IgD-negative memory B cell (primary cell): ENCODE results near the gene PAOX. TPM values are rescaled to one million over a fixed set of nuclear protein-coding genes. Genes with fewer than 3 reads are reported as not detected.
"Not testable (repeated sequence)": the region's sequence is repeated elsewhere in the genome, so short reads cannot be mapped to it uniquely, and the experiment has no call there.

ENCODE experiments used
- H3K27ac Mint-ChIP-seq, 3 donors: one replicate each; pipeline ENCODE4 v1.8.0; 2020 to 2022; ENCODE audit warnings: mild to moderate bottlenecking in 3 of 3, mixed read lengths in 3 of 3, moderate library complexity in 1 of 3
- H3K27me3 Mint-ChIP-seq: one replicate; pipeline ENCODE4 v1.8.0; 2021; ENCODE audit warnings: mixed read lengths
- H3K36me3 Mint-ChIP-seq: one replicate; pipeline ENCODE4 v1.8.0; 2020; ENCODE audit warnings: mild to moderate bottlenecking, mixed read lengths
- H3K4me1 Mint-ChIP-seq, 3 donors: one replicate each; pipeline ENCODE4 v1.8.0; 2020 to 2022; ENCODE audit warnings: mixed read lengths in 3 of 3, mild to moderate bottlenecking in 1 of 3
- H3K4me3 Mint-ChIP-seq, 4 donors: one replicate each; pipeline ENCODE4 v1.8.0; 2020 to 2022; ENCODE audit warnings: mild to moderate bottlenecking in 4 of 4, mixed read lengths in 4 of 4, moderate library complexity in 3 of 4
- H3K9me3 Mint-ChIP-seq, 3 donors: one replicate each; pipeline ENCODE4 v1.8.0; 2020 to 2021; ENCODE audit warnings: mixed read lengths in 3 of 3, mild to moderate bottlenecking in 1 of 3
- polyA plus RNA-seq: library from polyadenylated mRNA; unstranded; fragments of 300-500 nt; fragmentation: Illumina TruSeq; gene quantifications from one replicate; pipeline ENCODE4 v1.2.3, GENCODE V29; 2021

PAOX gene
- polyA plus RNA-seq, 1 donor from 2014 or later: 55.4 TPM

DNA sequence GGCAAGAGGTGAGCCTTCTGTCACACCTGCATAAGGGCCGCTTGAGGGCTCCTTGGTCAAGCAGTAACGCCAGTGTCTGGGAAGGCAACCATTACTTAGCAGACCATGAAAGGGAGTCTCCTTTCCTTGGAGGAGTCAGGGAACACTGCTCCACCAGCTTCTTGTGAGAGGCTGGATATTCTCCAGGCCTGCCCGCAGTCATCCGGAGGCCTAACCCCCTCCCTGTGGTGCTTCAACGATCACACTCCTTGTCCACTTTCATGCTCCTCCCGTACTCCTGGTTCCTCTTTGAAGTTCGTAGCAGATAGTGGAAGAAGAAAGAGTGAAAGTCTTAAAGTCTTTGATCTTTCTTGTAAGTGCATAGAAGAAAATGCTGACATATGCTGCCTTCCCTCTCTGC, 11.6 kb upstream of the PAOX start:
- not testable (repeated sequence) for H3K4me1 Mint-ChIP-seq, H3K27ac Mint-ChIP-seq, H3K9me3 Mint-ChIP-seq, H3K36me3 Mint-ChIP-seq, H3K27me3 Mint-ChIP-seq, H3K4me3 Mint-ChIP-seq

- peaks cover 0 to 3% (median 0%) of the 10 kb centered on the region in 3 donors for H3K4me1 Mint-ChIP-seq
- no peak overlapping the region for H3K4me3 Mint-ChIP-seq
- peaks cover 2% of the 10 kb centered on the region for H3K36me3 Mint-ChIP-seq
- H3K27ac Mint-ChIP-seq: no peak overlapping the region
- no peaks in the 10 kb centered on the region for H3K27me3 Mint-ChIP-seq
- no peaks in the 10 kb centered on the region for H3K9me3 Mint-ChIP-seq
Measured at GRCh38 chr10:133368153-133368552, 10.9 kb upstream of the PAOX start.

DNA sequence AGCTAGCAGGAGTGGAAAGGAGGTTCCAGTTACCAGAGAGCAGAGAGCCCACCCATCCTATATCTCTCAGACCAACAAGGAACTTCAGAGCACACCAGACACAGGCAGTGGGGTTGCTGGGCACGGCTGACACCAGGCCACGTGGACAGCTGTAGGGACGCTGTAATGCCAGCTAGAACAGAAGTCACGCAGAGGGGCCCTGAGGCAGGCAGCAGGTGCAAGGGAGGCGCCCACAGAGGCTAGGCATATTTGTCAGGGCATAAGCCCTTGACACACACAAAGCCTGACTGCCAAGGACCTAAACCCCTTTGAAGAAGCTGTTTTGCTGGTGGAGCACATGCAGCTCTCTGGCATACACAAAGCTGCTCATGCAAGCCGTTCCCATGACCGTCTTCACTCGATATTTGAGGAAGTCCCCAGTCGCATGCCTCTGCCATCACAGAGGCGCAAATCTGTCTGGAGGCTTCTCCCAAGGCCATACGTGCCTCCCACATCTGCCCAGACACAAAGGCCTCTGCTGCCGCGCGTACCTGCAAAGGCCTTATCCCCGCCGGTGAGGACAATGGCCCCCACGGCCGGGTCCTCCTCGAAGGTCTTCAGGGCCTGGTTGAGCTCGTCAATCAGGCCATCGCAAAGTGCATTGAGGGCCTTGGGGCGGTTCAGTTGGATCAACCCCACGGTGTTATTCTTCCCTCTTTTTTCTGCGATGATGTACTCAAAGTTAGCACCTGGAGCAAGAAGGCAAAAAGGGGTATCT, 8.9 kb upstream of the PAOX start:
- Mint-ChIP-seq H3K9me3 (no peaks in the 10 kb centered on the region), H3K4me1 (peaks cover 3 to 10% (median 4%) of the 10 kb centered on the region in 3 donors), H3K4me3 (peak overlapping the region in 3 of 4 donors; percentile 23 to 82 (median 60)), H3K27me3 (no peaks in the 10 kb centered on the region), H3K27ac (peak overlapping the region in 1 of 3 donors; percentile 53), H3K36me3 (no peaks in the 10 kb centered on the region)

DNA sequence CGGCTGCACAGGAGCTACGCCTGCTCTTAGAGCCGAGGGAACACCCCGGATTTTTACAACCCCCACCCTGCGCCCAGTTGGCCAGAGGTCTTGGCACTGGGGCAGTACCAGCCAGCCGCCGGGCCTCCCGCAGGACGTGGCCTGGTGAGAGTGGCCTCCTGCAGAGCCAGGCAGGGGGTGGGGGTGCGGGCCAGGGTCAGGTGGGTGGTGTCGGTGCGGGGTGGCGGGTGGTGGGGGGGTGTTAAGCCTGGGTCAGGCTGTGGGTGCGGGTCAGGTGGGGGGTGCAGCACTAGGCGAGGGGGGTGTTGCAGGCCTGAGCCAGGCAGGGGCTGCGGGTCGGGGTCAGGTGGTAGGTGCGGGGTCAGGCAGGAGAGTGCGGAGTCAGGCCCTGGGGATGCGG, 6.6 kb upstream of the PAOX start:
- Mint-ChIP-seq H3K27ac (no peak overlapping the region), H3K36me3 (no peaks in the 10 kb centered on the region), H3K4me1 (peaks cover 3 to 11% (median 8%) of the 10 kb centered on the region in 3 donors), H3K27me3 (no peaks in the 10 kb centered on the region), H3K4me3 (peak overlapping the region in 3 of 4 donors; percentile 71 to 85 (median 84)), H3K9me3 (no peaks in the 10 kb centered on the region)

- Mint-ChIP-seq H3K27ac (peak within 1 kb of the TSS; percentile 20 to 91 (median 68)), H3K4me3 (peak within 1 kb of the TSS; percentile 81 to 94 (median 83)), H3K4me1 (peaks cover 3 to 11% (median 11%) of the 10 kb centered on the region in 3 donors), H3K27me3 (no peaks in the 10 kb centered on the region), H3K36me3 (no peaks in the 10 kb centered on the region), H3K9me3 (no peaks in the 10 kb centered on the region)
Measured at GRCh38 chr10:133373174-133374090, 5.6 kb upstream of the PAOX start, which contains the start of gene ECHS1. Gene ECHS1 (minus strand): TSS chr10:133373354. CDS start chr10:133373333, 21 bp downstream.

DNA sequence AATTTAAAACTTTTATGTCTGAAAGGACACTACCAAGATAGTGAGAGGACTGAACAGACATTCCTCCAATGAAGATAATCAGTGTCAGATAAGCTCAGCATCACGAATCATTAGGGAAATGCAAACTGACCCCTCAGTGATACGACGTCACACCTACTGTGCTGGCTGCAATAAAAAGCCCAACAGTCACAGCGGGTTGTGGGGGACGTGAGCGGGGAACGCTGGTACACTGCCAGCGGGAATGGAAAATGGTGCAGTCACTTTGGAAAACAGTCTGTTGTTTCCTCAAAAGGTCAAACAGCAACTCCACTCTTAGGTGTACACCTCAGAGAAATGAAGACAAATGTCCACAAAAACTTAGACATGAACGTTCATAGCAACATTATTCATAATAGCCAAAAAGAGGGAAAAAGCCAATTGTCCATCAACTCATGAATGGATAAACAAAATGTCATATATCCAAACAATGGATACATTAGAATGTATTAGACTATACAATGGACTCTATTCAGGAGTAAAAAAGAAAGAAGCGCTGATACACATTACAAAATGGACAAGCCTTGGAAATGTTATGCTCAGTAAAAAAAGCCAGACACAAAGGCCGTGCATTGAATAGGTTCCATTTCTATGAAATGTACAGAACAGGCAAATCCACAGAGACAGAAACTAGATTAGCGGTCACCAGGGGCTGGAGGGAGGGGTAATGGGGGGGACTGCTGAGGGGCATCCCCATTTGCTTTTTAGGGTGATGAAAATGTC, 3.5 kb upstream of the PAOX start:
- H3K36me3 Mint-ChIP-seq: no peaks in the 10 kb centered on the region
- H3K4me1 Mint-ChIP-seq: peaks cover 5 to 16% (median 13%) of the 10 kb centered on the region in 3 donors
- no peaks in the 10 kb centered on the region for H3K27me3 Mint-ChIP-seq
- H3K4me3 Mint-ChIP-seq: peak overlapping the region in 2 of 4 donors; percentile 69 to 77
- H3K9me3 Mint-ChIP-seq: no peaks in the 10 kb centered on the region
- peak overlapping the region in 1 of 3 donors; percentile 68 for H3K27ac Mint-ChIP-seq

- not testable (repeated sequence) for H3K27me3 Mint-ChIP-seq, H3K9me3 Mint-ChIP-seq, H3K36me3 Mint-ChIP-seq
- Mint-ChIP-seq H3K4me1 (peaks cover 10 to 17% (median 17%) of the 10 kb centered on the region in 3 donors), H3K27ac (peak overlapping the region in 2 of 3 donors; percentile 43 to 74), H3K4me3 (peak overlapping the region in 3 of 4 donors; percentile 34 to 74 (median 69))
Measured at GRCh38 chr10:133376183-133376582, 2.9 kb upstream of the PAOX start.

DNA sequence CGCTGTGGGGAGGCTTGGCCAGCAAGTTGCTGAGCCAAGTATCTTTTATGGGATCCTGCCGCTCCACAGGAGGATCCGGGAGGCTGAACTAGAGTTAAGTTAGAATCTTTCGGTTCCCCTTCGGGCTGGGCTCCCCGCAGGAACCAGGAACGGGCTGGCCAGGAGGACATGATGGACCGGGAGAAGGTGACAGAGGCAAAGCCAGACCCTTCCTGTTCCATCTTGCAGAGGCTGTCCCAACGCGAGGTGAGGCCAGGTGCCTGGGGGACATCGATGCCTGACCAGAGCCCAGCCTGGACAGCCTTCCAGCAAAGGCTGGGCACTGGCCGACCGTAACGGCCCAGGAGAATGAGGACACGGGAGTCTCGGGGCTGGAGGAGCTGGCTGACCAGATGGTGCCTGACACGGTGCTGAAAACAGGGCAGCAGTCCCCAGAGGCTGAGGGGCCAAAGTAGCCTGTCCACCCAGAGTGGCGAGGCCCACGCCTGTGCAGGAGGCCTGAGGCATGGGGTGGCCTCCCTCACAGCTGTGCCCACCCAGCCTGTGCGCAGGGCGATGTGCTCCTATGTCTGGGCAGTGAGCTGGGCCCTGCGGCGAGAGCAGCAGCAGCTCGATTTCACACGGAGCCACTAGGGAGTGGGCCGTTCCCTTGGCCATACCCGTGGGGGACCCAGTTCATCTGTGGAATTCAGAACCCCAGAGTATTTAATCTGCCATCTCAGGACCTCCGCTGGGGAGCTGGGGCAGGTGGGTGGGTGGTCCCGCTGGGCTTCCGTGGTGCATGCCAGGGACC, 1.8 kb upstream of the PAOX start:
- Mint-ChIP-seq H3K4me3 (peak overlapping the region; percentile 58 to 78 (median 74)), H3K27me3 (no peaks in the 10 kb centered on the region), H3K9me3 (no peaks in the 10 kb centered on the region), H3K27ac (peak overlapping the region in 1 of 3 donors; percentile 70), H3K4me1 (peaks cover 16 to 24% (median 21%) of the 10 kb centered on the region in 3 donors), H3K36me3 (no peaks in the 10 kb centered on the region)

DNA sequence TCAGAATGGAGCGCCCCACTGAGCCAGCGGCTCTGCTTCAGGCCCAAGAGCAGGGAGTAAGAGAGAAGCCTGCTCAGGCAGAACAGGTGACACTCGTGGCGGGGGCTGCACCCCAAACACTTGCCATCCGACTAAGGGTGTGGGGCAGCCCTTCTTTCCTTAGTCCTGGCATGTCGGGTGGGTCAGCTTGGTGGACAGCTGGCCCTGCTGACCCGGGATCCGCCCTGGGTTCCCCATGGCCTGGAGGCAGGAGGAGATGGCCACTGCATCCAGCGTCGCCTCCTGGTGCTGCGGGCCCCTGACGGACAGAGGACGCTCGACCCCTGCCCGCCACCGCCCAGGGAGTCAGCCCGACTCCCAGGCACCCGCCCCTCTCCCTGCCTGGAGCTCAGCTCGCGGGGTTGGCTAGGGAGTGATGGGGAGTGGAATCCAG, 1.2 kb upstream of the PAOX start:
- peak overlapping the region in 2 of 3 donors; percentile 70 to 77 for H3K27ac Mint-ChIP-seq
- peak overlapping the region; percentile 69 to 94 (median 90) for H3K4me3 Mint-ChIP-seq
- H3K36me3 Mint-ChIP-seq: no peaks in the 10 kb centered on the region
- H3K4me1 Mint-ChIP-seq: peaks cover 16 to 24% (median 23%) of the 10 kb centered on the region in 3 donors
- H3K9me3 Mint-ChIP-seq: no peaks in the 10 kb centered on the region
- H3K27me3 Mint-ChIP-seq: no peaks in the 10 kb centered on the region

DNA sequence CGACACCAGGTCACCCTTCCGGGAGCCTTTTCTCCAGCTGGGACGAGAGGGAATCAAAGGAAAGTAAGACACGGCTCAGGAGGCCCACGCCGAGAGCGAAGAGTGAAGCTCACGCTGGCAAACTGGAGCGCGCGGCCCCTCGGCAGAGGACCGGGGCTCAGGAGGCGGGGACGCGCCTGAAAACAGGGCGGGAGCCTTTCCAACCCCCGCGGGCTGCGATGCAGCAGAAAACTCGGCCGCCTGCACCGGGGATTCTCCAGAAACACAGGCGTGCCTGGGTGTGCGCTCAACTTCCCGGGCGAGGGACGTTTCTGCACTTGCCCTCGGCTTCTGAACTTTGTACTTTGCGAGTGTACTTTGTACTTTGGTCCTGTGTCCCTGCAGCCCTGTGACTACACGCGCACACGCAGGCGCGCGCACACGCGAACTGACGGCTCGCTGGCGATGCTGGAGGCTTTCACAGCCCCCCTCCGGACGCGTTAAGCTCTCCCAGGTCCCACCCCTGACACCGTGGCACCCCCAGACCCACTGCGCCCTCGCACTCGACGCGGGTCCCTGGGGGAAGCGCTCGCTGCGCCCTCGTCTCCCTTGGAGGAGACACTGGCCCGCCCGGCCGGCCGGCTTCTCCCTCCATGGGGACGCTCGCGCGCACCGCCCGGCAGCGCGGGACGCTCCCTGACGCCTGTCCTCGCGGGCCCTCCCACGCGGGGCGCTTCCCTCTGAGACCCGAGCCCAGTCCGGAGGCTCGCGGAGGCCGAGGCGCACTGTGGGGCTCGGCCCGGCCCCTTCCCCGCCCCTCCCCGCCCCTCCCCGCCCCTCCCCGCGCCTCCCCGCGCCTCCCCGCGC, 588 bp upstream of the PAOX start:
- H3K4me3 Mint-ChIP-seq: peak overlapping the region; percentile 69 to 94 (median 90)
- no peaks in the 10 kb centered on the region for H3K36me3 Mint-ChIP-seq
- peak overlapping the region; percentile 31 to 77 (median 70) for H3K27ac Mint-ChIP-seq
- H3K9me3 Mint-ChIP-seq: no peaks in the 10 kb centered on the region
- peaks cover 16 to 24% (median 23%) of the 10 kb centered on the region in 3 donors for H3K4me1 Mint-ChIP-seq
- no peaks in the 10 kb centered on the region for H3K27me3 Mint-ChIP-seq

DNA sequence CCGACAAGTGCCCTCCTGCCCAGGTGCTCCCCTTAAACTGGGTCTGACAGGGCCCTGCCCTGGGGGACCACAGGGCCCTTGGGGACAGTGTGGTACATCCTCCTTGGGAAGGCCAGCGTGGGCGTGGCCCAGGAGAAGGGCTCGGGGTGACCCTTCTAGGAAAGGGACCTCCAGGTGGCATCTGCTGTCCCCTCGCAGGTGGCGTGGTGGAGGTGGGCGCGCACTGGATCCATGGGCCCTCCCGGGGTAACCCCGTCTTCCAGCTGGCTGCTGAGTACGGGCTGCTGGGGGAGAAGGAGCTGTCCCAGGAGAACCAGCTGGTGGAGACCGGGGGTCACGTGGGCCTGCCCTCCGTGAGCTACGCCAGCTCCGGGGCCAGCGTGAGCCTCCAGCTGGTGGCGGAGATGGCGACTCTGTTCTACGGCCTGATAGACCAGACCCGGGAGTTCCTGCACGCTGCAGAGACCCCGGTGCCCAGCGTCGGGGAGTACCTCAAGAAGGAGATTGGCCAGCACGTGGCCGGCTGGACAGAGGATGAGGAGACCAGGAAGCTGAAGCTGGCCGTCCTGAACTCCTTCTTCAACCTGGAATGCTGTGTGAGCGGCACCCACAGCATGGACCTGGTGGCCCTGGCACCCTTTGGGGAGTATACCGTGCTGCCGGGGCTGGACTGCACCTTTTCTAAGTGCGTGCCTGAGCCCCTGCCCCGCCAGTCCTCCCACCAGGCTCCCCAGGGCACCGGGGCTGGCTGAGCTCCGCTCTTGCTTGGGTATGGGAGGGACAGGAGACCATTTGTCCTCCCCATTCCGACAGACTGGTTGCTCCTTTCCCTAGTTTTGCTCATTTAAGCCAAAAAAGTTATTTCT, 972 bp downstream of the PAOX start:
- peak overlapping the region; percentile 79 to 91 (median 87) for H3K4me3 Mint-ChIP-seq
- H3K27ac Mint-ChIP-seq: peak overlapping the region in 2 of 3 donors; percentile 78 to 87
- H3K4me1 Mint-ChIP-seq: peaks cover 13 to 21% (median 16%) of the 10 kb centered on the region in 3 donors
- no peaks in the 10 kb centered on the region for H3K9me3 Mint-ChIP-seq
- no peaks in the 10 kb centered on the region for H3K36me3 Mint-ChIP-seq
- no peaks in the 10 kb centered on the region for H3K27me3 Mint-ChIP-seq

- Mint-ChIP-seq H3K27me3 (no peaks in the 10 kb centered on the region), H3K4me3 (peak overlapping the region; percentile 79 to 91 (median 87)), H3K27ac (peak overlapping the region in 2 of 3 donors; percentile 5 to 87)
Measured at GRCh38 chr10:133381036-133381435, 2.0 kb downstream of the PAOX start.

More at GRCh38 chr10:133381036-133381435, 2.0 kb downstream of the PAOX start:
- Mint-ChIP-seq H3K4me1 (peaks cover 13 to 21% (median 16%) of the 10 kb centered on the region in 3 donors), H3K36me3 (peaks cover under 1% of the 10 kb centered on the region), H3K9me3 (no peaks in the 10 kb centered on the region)
